SK-N-SH (cell line): ENCODE measurements around the gene P3H2. TPM values are rescaled to one million over a fixed set of nuclear protein-coding genes. Genes with fewer than 3 reads are reported as not detected.
A peak's percentile ranks its signal among the peaks of the same experiment; 100 is the strongest.

Source experiments
- CTCF ChIA-PET: fragments of 300-600, 350-600 bp; formaldehyde crosslinking; extraction: SDS; loops from one replicate; lab custom pipeline; 2021; lab: Yijun Ruan, JAX
- POLR2A ChIA-PET: fragments of 350-600 bp; sonication (Branson Sonifier 250); formaldehyde crosslinking; extraction: SDS; loops from one replicate; lab custom pipeline; 2020; ENCODE audit warnings: antibody characterized with exemption, inconsistent platforms; lab: Yijun Ruan, JAX
- DNase-seq: peaks from one replicate; pipeline ENCODE4 v3.0.0; 2012
- H2AFZ ChIP-seq: fragments of 200-600 bp; sonication (generic); 2 replicates; pipeline ENCODE4 v1.8.1; 2016; ENCODE audit warnings: antibody characterized with exemption, mild to moderate bottlenecking, low read depth
- H3F3A ChIP-seq: fragments of 200-600 bp; sonication (generic); replicated peaks from 2 replicates; pipeline ENCODE3; 2016; ENCODE audit warnings: antibody characterized with exemption, mild to moderate bottlenecking; ENCODE audit not compliant: insufficient read depth
- H3K27ac ChIP-seq, 2 experiments: fragments of 200-500 bp in 1 of 2; fragments of 200-600 bp in 1 of 2; sonication (Bioruptor generic) in 1 of 2; sonication (generic), shearing (Covaris generic) in 1 of 2; 2 replicates each; pipeline versions ENCODE4 v1.5.1 to v1.6.1; 2014 to 2016; ENCODE audit warnings: low read depth in 2 of 2, inconsistent platforms in 1 of 2, low read length in 1 of 2, mild to moderate bottlenecking in 1 of 2, mixed read lengths in 1 of 2
- H3K27me3 ChIP-seq: fragments of 200-600 bp; sonication (generic), shearing (Covaris generic); 2 replicates; pipeline ENCODE4 v1.6.1; 2016; ENCODE audit warnings: mixed run types; ENCODE audit not compliant: insufficient read depth
- H3K36me3 ChIP-seq, 2 experiments: fragments of 200-500 bp in 1 of 2; fragments of 200-600 bp in 1 of 2; sonication (Bioruptor generic) in 1 of 2; sonication (generic) in 1 of 2; replicated peaks in 1 of 2; 2 replicates each; pipeline versions ENCODE3 to v1.5.1; 2014 to 2016; ENCODE audit warnings: low read length in 1 of 2, mild to moderate bottlenecking in 1 of 2; ENCODE audit not compliant: insufficient read depth in 2 of 2, control insufficient read depth in 1 of 2
- H3K4me1 ChIP-seq, 2 experiments: fragments of 200-500 bp in 1 of 2; fragments of 200-600 bp in 1 of 2; sonication (Bioruptor generic) in 1 of 2; sonication (generic), shearing (Covaris generic) in 1 of 2; 2 replicates each; pipeline versions ENCODE4 v1.5.1 to v1.6.1; 2014 to 2016; ENCODE audit warnings: low read depth in 1 of 2, low read length in 1 of 2, mixed run types in 1 of 2; ENCODE audit not compliant: insufficient read depth in 2 of 2, control insufficient read depth in 1 of 2
- H3K4me2 ChIP-seq: fragments of 200-600 bp; sonication (generic), shearing (Covaris generic); 2 replicates; pipeline ENCODE4 v1.6.1; 2017; ENCODE audit warnings: mixed run types
- H3K4me3 ChIP-seq, 2 experiments: fragments of 200-500 bp in 1 of 2; fragments of 200-600 bp in 1 of 2; sonication (Bioruptor generic) in 1 of 2; sonication (generic), shearing (Covaris generic) in 1 of 2; 2 replicates each; pipeline versions ENCODE4 v1.5.1 to v1.8.1; 2014 to 2016; ENCODE audit warnings: low read depth in 2 of 2, inconsistent platforms in 1 of 2, low read length in 1 of 2, mild to moderate bottlenecking in 1 of 2, mixed read lengths in 1 of 2, moderate library complexity in 1 of 2
- H3K79me2 ChIP-seq: fragments of 200-600 bp; sonication (generic); 2 replicates; pipeline ENCODE4 v1.8.1; 2017; ENCODE audit warnings: mild to moderate bottlenecking; ENCODE audit not compliant: insufficient read depth
- H3K9ac ChIP-seq: fragments of 200-600 bp; sonication (generic); 2 replicates; pipeline ENCODE4 v1.6.1; 2017; ENCODE audit warnings: mixed run types
- H3K9me2 ChIP-seq: fragments of 200-600 bp; sonication (generic); 2 replicates; pipeline ENCODE4 v1.6.1; 2017; ENCODE audit warnings: mixed run types
- H3K9me3 ChIP-seq: fragments of 200-600 bp; sonication (generic); 2 replicates; pipeline ENCODE4 v1.6.1; 2017; ENCODE audit warnings: mixed run types, mild to moderate bottlenecking, moderate library complexity
- H4K20me1 ChIP-seq: fragments of 200-600 bp; sonication (generic); 2 replicates; pipeline ENCODE4 v1.6.1; 2017; ENCODE audit warnings: mild to moderate bottlenecking, mixed run types; ENCODE audit not compliant: insufficient read depth
- EZH2phosphoT487 ChIP-seq: fragments of 200-600 bp; sonication (generic); IDR thresholded peaks from 2 replicates; pipeline ENCODE4 v1.6.1; 2017; ENCODE audit warnings: low read depth, mixed run types, mild to moderate bottlenecking, antibody characterized with exemption, moderate library complexity, borderline replicate concordance
- FOSL2 ChIP-seq: IDR thresholded peaks from 2 replicates; pipeline ENCODE4 v1.4.0; 2012; ENCODE audit warnings: low read depth, mild to moderate bottlenecking, moderate library complexity, borderline replicate concordance
- FOXJ3 ChIP-seq: sonication (generic); formaldehyde crosslinking; IDR thresholded peaks from 2 replicates; pipeline ENCODE4 v1.5.1; 2020; ENCODE audit warnings: mild to moderate bottlenecking, missing genetic modification reagents
- GABPA ChIP-seq: IDR thresholded peaks from 2 replicates; pipeline ENCODE4 v1.4.0; 2012; ENCODE audit warnings: low read depth, mild to moderate bottlenecking
- GATA2 ChIP-seq: sonication (generic); formaldehyde crosslinking; IDR thresholded peaks from 2 replicates; pipeline ENCODE4 v1.5.0; 2020; ENCODE audit warnings: mild to moderate bottlenecking, missing genetic modification reagents
- MEF2A ChIP-seq: IDR thresholded peaks from 2 replicates; pipeline ENCODE4 v1.4.0; 2012; ENCODE audit warnings: low read depth, borderline replicate concordance
- NRF1 ChIP-seq: IDR thresholded peaks from 2 replicates; pipeline ENCODE4 v1.6.1; 2012; ENCODE audit warnings: low read depth, mild to moderate bottlenecking, low read length
- RAD21 ChIP-seq: IDR thresholded peaks from 2 replicates; pipeline ENCODE4 v1.6.1; 2012; ENCODE audit warnings: mild to moderate bottlenecking, low read length
- RFX5 ChIP-seq: IDR thresholded peaks from 2 replicates; pipeline ENCODE4 v1.6.1; 2012; ENCODE audit warnings: mild to moderate bottlenecking, improper control_type of control experiment, low read length
- RXRA ChIP-seq: IDR thresholded peaks from 2 replicates; pipeline ENCODE4 v1.4.0; 2012; ENCODE audit warnings: low read depth, mild to moderate bottlenecking, borderline replicate concordance
- SIN3A ChIP-seq: IDR thresholded peaks from 2 replicates; pipeline ENCODE4 v1.6.1; 2012; ENCODE audit warnings: low read depth, mild to moderate bottlenecking, low read length, moderate library complexity, borderline replicate concordance
- TEAD4 ChIP-seq: IDR thresholded peaks from 2 replicates; pipeline ENCODE4 v1.4.0; 2012; ENCODE audit warnings: mild to moderate bottlenecking, borderline replicate concordance; ENCODE audit not compliant: insufficient read depth
- YY1 ChIP-seq: IDR thresholded peaks from 2 replicates; pipeline ENCODE4 v1.4.0; 2012; ENCODE audit warnings: low read depth, mild to moderate bottlenecking
- WGBS: methylation state at CpG from one replicate; pipeline ENCODE4 v1.1.6; 2017; ENCODE audit warnings: low lambda C conversion rate; 5-methylcytosine and 5-hydroxymethylcytosine counted together
- polyA plus RNA-seq, 3 experiments: library from polyadenylated mRNA; depleted of rRNA; stranded (reverse); fragments of >200 nt; gene quantifications; 2 replicates each; pipeline ENCODE4 v1.2.3, GENCODE V29; 2012
- TF ChIP-seq, protein P1 (sequence below): IDR thresholded peaks from 2 replicates; pipeline ENCODE4 v1.4.0; 2012; ENCODE audit warnings: low read depth, borderline replicate concordance
- TF ChIP-seq, protein P2 (sequence below): IDR thresholded peaks from 2 replicates; pipeline ENCODE4 v1.4.0; 2012; ENCODE audit warnings: low read depth
- TF ChIP-seq, protein P3 (sequence below): fragments of 150-350 bp; IDR thresholded peaks from 2 replicates; pipeline ENCODE4 v1.6.1; 2017; ENCODE audit warnings: antibody characterized with exemption, low read length, low read depth, borderline replicate concordance
- TF ChIP-seq, protein P4 (sequence below): IDR thresholded peaks from 2 replicates; pipeline ENCODE4; 2012
- TF ChIP-seq, protein P5 (sequence below): IDR thresholded peaks from 2 replicates; pipeline ENCODE4 v1.4.0; 2012; ENCODE audit warnings: low read depth, borderline replicate concordance

P3H2 gene
- polyA plus RNA-seq, 1 of the 3 experiments (the other 2 are of a cell fraction) = 2.8 TPM

DNA sequence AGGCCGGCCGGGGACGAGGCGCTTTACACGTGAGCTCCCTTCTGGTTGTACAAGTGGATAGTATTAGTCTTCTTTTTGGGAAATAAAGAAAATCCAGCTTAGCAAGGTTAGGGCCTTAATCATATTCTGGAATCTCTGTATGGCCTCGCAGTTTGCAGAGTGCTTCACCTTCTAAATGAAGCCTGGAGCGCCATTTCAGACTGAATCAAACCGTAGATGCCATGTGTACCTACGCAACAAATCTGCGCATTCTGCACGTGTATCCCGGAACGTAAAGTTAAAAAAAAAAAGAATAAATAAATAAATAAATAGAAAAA, 322 bp upstream of the P3H2 start:
- Histone ChIP-seq H3K27me3 (peaks cover 12% of the 10 kb centered on the region; the same call in 1 of the 2 replicates), H4K20me1 (no peaks in the 10 kb centered on the region), H3K9me3 (no peaks in the 10 kb centered on the region), H3K4me3 (peak overlapping the region; percentile 61 to 70; a peak in 3 of 4 replicates), H3K79me2 (no peaks in the 10 kb centered on the region), H3K9ac (0 out of 2 replicates have a peak overlapping the region, but pooled peaks have one; percentile 64), H3F3A (peaks cover 7% of the 10 kb centered on the region), H3K9me2 (no peaks in the 10 kb centered on the region), H3K4me2 (peak overlapping the region; percentile 90), H3K4me1 (peaks cover 0 to 10% of the 10 kb centered on the region in 2 experiments; a peak in 1 of 4 replicates), H2AFZ (peak overlapping the region; percentile 82; the same call in 1 of the 2 replicates), H3K27ac (peak overlapping the region in 1 of 2 experiments; percentile 24; a peak in 1 of 4 replicates), H3K36me3 (no peaks in the 10 kb centered on the region)
- no peak for DNase-seq
- 21% methylated on average over 13 of the region's 13 CpGs for WGBS
- no peak for TF ChIP-seq MEF2A
- TF ChIP-seq GATA2 (CRISPR knock-in tag) = no peak
- no peak for TF ChIP-seq TEAD4
- TF ChIP-seq FOXJ3 (CRISPR knock-in tag) = no peak
- TF ChIP-seq EZH2phosphoT487 = no peak
- no peak for TF ChIP-seq SIN3A
- TF ChIP-seq NRF1 = no peak
- no peak for TF ChIP-seq YY1
- TF ChIP-seq, protein P1, sequence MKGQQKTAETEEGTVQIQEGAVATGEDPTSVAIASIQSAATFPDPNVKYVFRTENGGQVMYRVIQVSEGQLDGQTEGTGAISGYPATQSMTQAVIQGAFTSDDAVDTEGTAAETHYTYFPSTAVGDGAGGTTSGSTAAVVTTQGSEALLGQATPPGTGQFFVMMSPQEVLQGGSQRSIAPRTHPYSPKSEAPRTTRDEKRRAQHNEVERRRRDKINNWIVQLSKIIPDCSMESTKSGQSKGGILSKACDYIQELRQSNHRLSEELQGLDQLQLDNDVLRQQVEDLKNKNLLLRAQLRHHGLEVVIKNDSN = no peak
- no peak for TF ChIP-seq RXRA
- no peak for TF ChIP-seq FOSL2
- TF ChIP-seq, protein P2, sequence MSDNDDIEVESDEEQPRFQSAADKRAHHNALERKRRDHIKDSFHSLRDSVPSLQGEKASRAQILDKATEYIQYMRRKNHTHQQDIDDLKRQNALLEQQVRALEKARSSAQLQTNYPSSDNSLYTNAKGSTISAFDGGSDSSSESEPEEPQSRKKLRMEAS = no peak
- TF ChIP-seq GABPA = no peak
- TF ChIP-seq, protein P3, sequence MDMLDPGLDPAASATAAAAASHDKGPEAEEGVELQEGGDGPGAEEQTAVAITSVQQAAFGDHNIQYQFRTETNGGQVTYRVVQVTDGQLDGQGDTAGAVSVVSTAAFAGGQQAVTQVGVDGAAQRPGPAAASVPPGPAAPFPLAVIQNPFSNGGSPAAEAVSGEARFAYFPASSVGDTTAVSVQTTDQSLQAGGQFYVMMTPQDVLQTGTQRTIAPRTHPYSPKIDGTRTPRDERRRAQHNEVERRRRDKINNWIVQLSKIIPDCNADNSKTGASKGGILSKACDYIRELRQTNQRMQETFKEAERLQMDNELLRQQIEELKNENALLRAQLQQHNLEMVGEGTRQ = no peak
- TF ChIP-seq, protein P4, sequence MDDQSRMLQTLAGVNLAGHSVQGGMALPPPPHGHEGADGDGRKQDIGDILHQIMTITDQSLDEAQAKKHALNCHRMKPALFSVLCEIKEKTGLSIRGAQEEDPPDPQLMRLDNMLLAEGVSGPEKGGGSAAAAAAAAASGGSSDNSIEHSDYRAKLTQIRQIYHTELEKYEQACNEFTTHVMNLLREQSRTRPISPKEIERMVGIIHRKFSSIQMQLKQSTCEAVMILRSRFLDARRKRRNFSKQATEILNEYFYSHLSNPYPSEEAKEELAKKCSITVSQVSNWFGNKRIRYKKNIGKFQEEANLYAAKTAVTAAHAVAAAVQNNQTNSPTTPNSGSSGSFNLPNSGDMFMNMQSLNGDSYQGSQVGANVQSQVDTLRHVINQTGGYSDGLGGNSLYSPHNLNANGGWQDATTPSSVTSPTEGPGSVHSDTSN = no peak
- TF ChIP-seq RFX5 = no peak
- no peak for TF ChIP-seq RAD21
- TF ChIP-seq, protein P5, sequence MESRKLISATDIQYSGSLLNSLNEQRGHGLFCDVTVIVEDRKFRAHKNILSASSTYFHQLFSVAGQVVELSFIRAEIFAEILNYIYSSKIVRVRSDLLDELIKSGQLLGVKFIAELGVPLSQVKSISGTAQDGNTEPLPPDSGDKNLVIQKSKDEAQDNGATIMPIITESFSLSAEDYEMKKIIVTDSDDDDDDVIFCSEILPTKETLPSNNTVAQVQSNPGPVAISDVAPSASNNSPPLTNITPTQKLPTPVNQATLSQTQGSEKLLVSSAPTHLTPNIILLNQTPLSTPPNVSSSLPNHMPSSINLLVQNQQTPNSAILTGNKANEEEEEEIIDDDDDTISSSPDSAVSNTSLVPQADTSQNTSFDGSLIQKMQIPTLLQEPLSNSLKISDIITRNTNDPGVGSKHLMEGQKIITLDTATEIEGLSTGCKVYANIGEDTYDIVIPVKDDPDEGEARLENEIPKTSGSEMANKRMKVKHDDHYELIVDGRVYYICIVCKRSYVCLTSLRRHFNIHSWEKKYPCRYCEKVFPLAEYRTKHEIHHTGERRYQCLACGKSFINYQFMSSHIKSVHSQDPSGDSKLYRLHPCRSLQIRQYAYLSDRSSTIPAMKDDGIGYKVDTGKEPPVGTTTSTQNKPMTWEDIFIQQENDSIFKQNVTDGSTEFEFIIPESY = no peak
- CTCF ChIA-PET = interaction anchor here (0.6 to 1.3 kb wide), 10 partner anchors 10 to 154 kb away, joined by 3 to 6 read pairs (median 3); no protein-coding TSS in a partner anchor
- POLR2A ChIA-PET = no interaction called here
